ENCODE results near the gene PACSIN1.

DNA sequence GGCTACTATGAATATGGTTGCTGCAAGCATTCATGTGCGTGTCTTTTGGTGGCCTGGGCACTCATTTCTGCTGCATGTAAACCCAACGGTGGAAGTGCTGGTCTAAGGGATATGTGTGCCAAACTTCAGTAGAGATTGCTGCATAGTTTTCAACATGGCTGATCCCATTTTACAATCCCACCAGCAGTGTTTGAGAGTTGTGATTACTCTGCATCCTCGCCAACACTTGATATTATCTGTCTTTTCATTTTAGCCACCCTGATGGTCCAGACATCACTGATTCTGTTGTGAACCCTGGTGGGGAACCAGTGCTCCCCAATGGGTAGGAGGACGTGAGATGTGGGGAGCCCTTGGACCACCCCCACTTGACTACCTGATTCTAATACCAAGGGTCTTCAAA lies 27.5 kb downstream of the PACSIN1 start:
- no peak for TF ChIP-seq POLR2A (IDR thresholded peaks at IDR 0.05; ENCODE audit: extremely low read depth, insufficient read length)
- TF ChIP-seq, protein P1, sequence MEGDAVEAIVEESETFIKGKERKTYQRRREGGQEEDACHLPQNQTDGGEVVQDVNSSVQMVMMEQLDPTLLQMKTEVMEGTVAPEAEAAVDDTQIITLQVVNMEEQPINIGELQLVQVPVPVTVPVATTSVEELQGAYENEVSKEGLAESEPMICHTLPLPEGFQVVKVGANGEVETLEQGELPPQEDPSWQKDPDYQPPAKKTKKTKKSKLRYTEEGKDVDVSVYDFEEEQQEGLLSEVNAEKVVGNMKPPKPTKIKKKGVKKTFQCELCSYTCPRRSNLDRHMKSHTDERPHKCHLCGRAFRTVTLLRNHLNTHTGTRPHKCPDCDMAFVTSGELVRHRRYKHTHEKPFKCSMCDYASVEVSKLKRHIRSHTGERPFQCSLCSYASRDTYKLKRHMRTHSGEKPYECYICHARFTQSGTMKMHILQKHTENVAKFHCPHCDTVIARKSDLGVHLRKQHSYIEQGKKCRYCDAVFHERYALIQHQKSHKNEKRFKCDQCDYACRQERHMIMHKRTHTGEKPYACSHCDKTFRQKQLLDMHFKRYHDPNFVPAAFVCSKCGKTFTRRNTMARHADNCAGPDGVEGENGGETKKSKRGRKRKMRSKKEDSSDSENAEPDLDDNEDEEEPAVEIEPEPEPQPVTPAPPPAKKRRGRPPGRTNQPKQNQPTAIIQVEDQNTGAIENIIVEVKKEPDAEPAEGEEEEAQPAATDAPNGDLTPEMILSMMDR (IDR thresholded peaks at IDR 0.05; ENCODE audit: low read depth, low read length) = no peak
- TF ChIP-seq, protein P2, sequence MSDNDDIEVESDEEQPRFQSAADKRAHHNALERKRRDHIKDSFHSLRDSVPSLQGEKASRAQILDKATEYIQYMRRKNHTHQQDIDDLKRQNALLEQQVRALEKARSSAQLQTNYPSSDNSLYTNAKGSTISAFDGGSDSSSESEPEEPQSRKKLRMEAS (IDR thresholded peaks at IDR 0.05; ENCODE audit: low read depth, low read length) = no peak

Measured in NB4 (cell line).